Caco-2 (cell line): ENCODE measurements around the gene DACT1. TPM values are rescaled to one million over a fixed set of nuclear protein-coding genes. Genes with fewer than 3 reads are reported as not detected.

Experiments
- BruUV-seq: library from RNA; stranded (reverse); fragments of 400-500 nt; replicated peaks from 2 replicates; lab custom pipeline; 2021; lab: Mats Ljungman, UMichigan
- CTCF ChIA-PET: fragments of 300-600 bp; sonication (Branson Sonifier 250); formaldehyde crosslinking; loops from one replicate; lab custom pipeline; 2022; ENCODE audit warnings: antibody characterized with exemption; lab: Charles Lee
- POLR2A ChIA-PET: fragments of 300-600 bp; sonication (Branson Sonifier 250); formaldehyde crosslinking; loops from one replicate; lab custom pipeline; 2022; ENCODE audit warnings: antibody characterized with exemption; lab: Charles Lee
- DNase-seq, 2 experiments: peaks; one replicate each; pipeline versions ENCODE4 v3.0.0 to v3.0.0-alpha.2; 2020 to 2022
- H3K27me3 ChIP-seq: replicated peaks from 2 replicates; pipeline ENCODE4 v1.6.0; 2011; ENCODE audit warnings: low read length; ENCODE audit not compliant: control insufficient read depth, insufficient read depth
- H3K36me3 ChIP-seq: 2 replicates; pipeline ENCODE4 v1.5.1; 2011; ENCODE audit warnings: low read length; ENCODE audit not compliant: control insufficient read depth, insufficient read depth
- H3K4me1 ChIP-seq: fragments of 250-450 bp; sonication (Bioruptor Pico); 2 replicates; pipeline ENCODE4 v1.5.1; 2020; ENCODE audit warnings: mild to moderate bottlenecking
- H3K4me3 ChIP-seq: 2 replicates; pipeline ENCODE4 v1.5.1; 2011; ENCODE audit warnings: low read depth, mild to moderate bottlenecking, control low read depth, low read length
- H3K9me3 ChIP-seq: fragments of 250-450 bp; sonication (Bioruptor Pico); 2 replicates; pipeline ENCODE4 v1.5.1; 2020; ENCODE audit warnings: mild to moderate bottlenecking, moderate library complexity
- H3K27ac Mint-ChIP-seq: one replicate; pipeline ENCODE4 v1.8.0; 2022; ENCODE audit warnings: mixed read lengths; ENCODE audit not compliant: unreplicated experiment
- H3K27me3 Mint-ChIP-seq: one replicate; pipeline ENCODE4 v1.8.0; 2022; ENCODE audit warnings: mixed read lengths; ENCODE audit not compliant: insufficient read depth, unreplicated experiment
- H3K36me3 Mint-ChIP-seq: one replicate; pipeline ENCODE4 v1.8.0; 2022; ENCODE audit warnings: mild to moderate bottlenecking, mixed read lengths; ENCODE audit not compliant: insufficient read depth, unreplicated experiment
- H3K4me1 Mint-ChIP-seq: one replicate; pipeline ENCODE4 v1.8.0; 2022; ENCODE audit warnings: low read depth, mixed read lengths; ENCODE audit not compliant: unreplicated experiment
- H3K4me3 Mint-ChIP-seq: one replicate; pipeline ENCODE4 v1.8.0; 2022; ENCODE audit warnings: mild to moderate bottlenecking, moderate library complexity, mixed read lengths; ENCODE audit not compliant: unreplicated experiment
- H3K9me3 Mint-ChIP-seq: one replicate; pipeline ENCODE4 v1.8.0; 2022; ENCODE audit warnings: mixed read lengths; ENCODE audit not compliant: unreplicated experiment
- CTCF ChIP-seq, 2 experiments: fragments of 200-600 bp in 1 of 2; IDR thresholded peaks; 1 replicate in 1 of 2; 2 replicates in 1 of 2; pipeline versions ENCODE4 v1.5.1 to v1.8.0; 2011 to 2022; ENCODE audit warnings: antibody characterized with exemption in 1 of 2, control low read depth in 1 of 2, inconsistent platforms in 1 of 2, low read depth in 1 of 2, low read length in 1 of 2, mild to moderate bottlenecking in 1 of 2, moderate library complexity in 1 of 2; ENCODE audit not compliant: insufficient read depth in 1 of 2, severe bottlenecking in 1 of 2, unreplicated experiment in 1 of 2
- intact Hi-C: fragments of 100-400 bp; cut with micrococcal nuclease; formaldehyde crosslinking; loops from one replicate; pipeline ENCODE4 v1.10.0; 2022; ENCODE audit not compliant: unreplicated experiment
- total RNA-seq: library from RNA; stranded (reverse); gene quantifications from 2 replicates; pipeline ENCODE4 v1.2.3, GENCODE V29; 2022

DACT1 gene
- total RNA-seq, 1 experiment from 2014 or later = 0.23 TPM

GRCh38 chr14:58637040-58637390 lies 747 bp upstream of the DACT1 start:
- TF ChIP-seq CTCF (IDR thresholded peaks at IDR 0.05; ENCODE audit: insufficient read depth in 1 of 2, low read depth in 1 of 2, low read length in 1 of 2, severe bottlenecking in 1 of 2, unreplicated experiment in 1 of 2) = no peak
- no peak for DNase-seq
- no TSS peak for BruUV-seq
- CTCF ChIA-PET = interaction anchor here (2.2 kb wide), 1 partner anchor 136 kb away, joined by 9 read pairs; no protein-coding TSS in a partner anchor
- Mint-ChIP-seq H3K4me1 (no peaks in the 10 kb centered on the region), H3K9me3 (no peaks in the 10 kb centered on the region), H3K27me3 (peaks cover 30% of the 10 kb centered on the region), H3K4me3 (peak overlapping the region; percentile 84), H3K27ac (no peak overlapping the region), H3K36me3 (peaks cover 4% of the 10 kb centered on the region)
- POLR2A ChIA-PET = interaction anchor here (0.7 kb wide), 1 partner anchor 551 kb away, joined by 3 read pairs; the partner anchor contains the start of gene DAAM1
- H3K27me3 ChIP-seq = no peaks in the 10 kb centered on the region; the same call in 1 of the 2 replicates
- intact Hi-C loops = loop anchor here (2.0 kb wide), 1 partner anchor 136 kb away; no protein-coding TSS in a partner anchor
- no peak overlapping the region for H3K4me3 ChIP-seq
- H3K36me3 ChIP-seq = no peaks in the 10 kb centered on the region
- peaks cover 8% of the 10 kb centered on the region; the same call in 1 of the 2 replicates for H3K4me1 ChIP-seq
- no peaks in the 10 kb centered on the region for H3K9me3 ChIP-seq

DNA sequence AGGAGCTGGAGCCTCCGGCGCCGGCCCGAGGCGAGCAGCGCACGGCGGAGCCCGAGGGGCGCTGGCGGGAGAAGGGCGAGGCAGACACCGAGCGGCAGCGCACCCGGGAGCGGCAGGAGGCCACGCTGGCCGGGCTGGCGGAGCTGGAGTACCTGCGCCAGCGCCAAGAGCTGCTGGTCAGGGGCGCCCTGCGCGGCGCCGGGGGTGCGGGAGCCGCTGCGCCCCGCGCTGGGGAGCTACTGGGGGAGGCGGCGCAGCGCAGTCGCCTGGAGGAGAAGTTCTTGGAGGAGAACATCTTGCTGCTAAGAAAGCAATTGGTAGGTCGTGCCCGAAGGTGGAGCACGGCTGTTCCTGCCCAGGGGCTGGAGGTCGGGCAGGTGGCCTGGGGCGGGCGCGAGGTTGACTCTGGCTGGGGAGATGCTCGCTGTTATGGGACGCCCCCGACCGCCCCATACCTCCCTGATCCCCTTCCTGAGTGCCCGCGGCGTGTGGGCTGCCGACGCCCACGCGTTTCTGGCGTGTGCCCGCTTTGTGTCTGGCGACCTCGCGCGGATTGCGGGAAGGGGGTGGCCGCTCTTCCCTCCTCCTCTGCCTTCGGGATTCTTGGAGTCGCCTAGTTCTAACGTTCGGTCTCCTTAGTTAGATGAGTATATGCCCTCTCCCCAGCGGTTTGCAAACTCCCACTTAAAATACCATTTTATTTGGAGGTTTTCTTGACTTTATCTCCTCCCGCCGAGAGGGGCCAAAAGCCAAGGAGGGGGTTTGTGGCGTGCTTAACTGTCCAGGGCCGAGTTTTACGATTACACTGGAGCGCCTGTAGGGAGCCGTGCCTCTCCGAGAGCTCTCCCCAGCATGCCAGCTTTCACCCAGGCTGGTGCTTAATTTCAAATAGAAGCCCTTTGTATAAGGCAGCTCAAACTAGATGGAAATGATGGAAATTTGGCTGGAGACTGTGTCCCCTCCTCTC lies 752 bp downstream of the DACT1 start:
- CTCF ChIA-PET = interaction anchor here (0.7 to 1.8 kb wide), 4 partner anchors 42 to 380 kb away, joined by 3 to 9 read pairs (median 3); no protein-coding TSS in a partner anchor

More for the DNA sequence above, 752 bp downstream of the DACT1 start:
- POLR2A ChIA-PET = interaction anchor here (0.7 kb wide), 1 partner anchor 552 kb away, joined by 3 read pairs; no protein-coding TSS in a partner anchor
- TF ChIP-seq CTCF (IDR thresholded peaks at IDR 0.05; ENCODE audit: insufficient read depth in 1 of 2, low read depth in 1 of 2, low read length in 1 of 2, severe bottlenecking in 1 of 2, unreplicated experiment in 1 of 2) = no peak
- peaks cover 8% of the 10 kb centered on the region; the same call in 1 of the 2 replicates for H3K4me1 ChIP-seq
- no peaks in the 10 kb centered on the region for H3K4me1 Mint-ChIP-seq
- no TSS peak for BruUV-seq
- no peaks in the 10 kb centered on the region for H3K9me3 Mint-ChIP-seq
- H3K4me3 ChIP-seq = peak overlapping the region; percentile 40
- peak overlapping the region; percentile 79 for H3K4me3 Mint-ChIP-seq
- H3K36me3 Mint-ChIP-seq = peaks cover 4% of the 10 kb centered on the region
- peaks cover 29% of the 10 kb centered on the region for H3K27me3 Mint-ChIP-seq
- no peak overlapping the region for H3K27ac Mint-ChIP-seq
- DNase-seq = peak in 1 of 2 experiments; percentile 38
- no peaks in the 10 kb centered on the region for H3K36me3 ChIP-seq
- intact Hi-C loops = loop anchor here (2.0 kb wide), 1 partner anchor 380 kb away; no protein-coding TSS in a partner anchor
- no peaks in the 10 kb centered on the region for H3K9me3 ChIP-seq
- no peaks in the 10 kb centered on the region; the same call in 1 of the 2 replicates for H3K27me3 ChIP-seq
